Sigmoid colon (tissue), 7 donors: Measurements from ENCODE around the gene HDDC3. TPM values are rescaled to one million over a fixed set of nuclear protein-coding genes. Genes with fewer than 3 reads are reported as not detected.

Experiments used
- DNase-seq: peaks from one replicate; pipeline ENCODE4 v3.0.0-alpha.2; 2019
- H3K27ac ChIP-seq, 4 donors: fragments of 200-600 bp; sonication (generic); one replicate each; pipeline ENCODE4 v1.5.1; 2016 to 2019; ENCODE audit warnings: mild to moderate bottlenecking in 1 of 4
- H3K27me3 ChIP-seq, 3 donors: fragments of 200-600 bp; sonication (generic); one replicate each; pipeline ENCODE4 v1.5.1; 2019; ENCODE audit warnings: mild to moderate bottlenecking in 1 of 3
- H3K36me3 ChIP-seq, 4 donors: fragments of 200-600 bp; sonication (generic); one replicate each; pipeline ENCODE4 v1.5.1; 2016 to 2019
- H3K4me1 ChIP-seq, 4 donors: fragments of 200-600 bp; sonication (generic); one replicate each; pipeline ENCODE4 v1.5.1; 2017 to 2019
- H3K4me3 ChIP-seq, 4 donors: fragments of 200-600 bp; sonication (generic); one replicate each; pipeline ENCODE4 v1.5.1; 2017 to 2019; ENCODE audit warnings: mild to moderate bottlenecking in 2 of 4, moderate library complexity in 1 of 4
- H3K9me3 ChIP-seq, 4 donors: fragments of 200-600 bp in 3 of 4; sonication (generic) in 3 of 4; one replicate each; pipeline versions ENCODE4 v1.5.1 to v1.6.1; 2013 to 2019
- EP300 ChIP-seq, 4 donors: sonication (generic); formaldehyde crosslinking; IDR thresholded peaks; one replicate each; pipeline ENCODE4 v1.6.1; 2017; ENCODE audit warnings: antibody characterized with exemption in 4 of 4
- POLR2A ChIP-seq, 2 donors: fragments of 450-650 bp; IDR thresholded peaks; one replicate each; pipeline ENCODE4 v1.6.1; 2016; ENCODE audit warnings: antibody characterized with exemption in 2 of 2, mild to moderate bottlenecking in 2 of 2, moderate library complexity in 2 of 2
- POLR2AphosphoS5 ChIP-seq, 4 donors: sonication (generic); formaldehyde crosslinking; IDR thresholded peaks; one replicate each; pipeline ENCODE4 v1.6.1; 2017; ENCODE audit warnings: antibody characterized with exemption in 4 of 4
- WGBS, 2 donors: extraction: QIAGEN DNeasy Blood & Tissue Kit; methylation state at CpG; one replicate each; pipeline ENCODE4 v1.1.7; 2013; 5-methylcytosine and 5-hydroxymethylcytosine counted together
- intact Hi-C: fragments of 100-400 bp; cut with DNase I; formaldehyde crosslinking; loops from one replicate; pipeline ENCODE4 v1.15.1; 2023
- polyA plus RNA-seq, 3 donors: library from polyadenylated mRNA; stranded (reverse); fragments of 200-250 nt; gene quantifications; one replicate each; pipeline ENCODE4 v1.2.3, GENCODE V29; 2013
- total RNA-seq, 4 donors: library from RNA; depleted of rRNA; stranded (reverse); fragments of >200 nt; gene quantifications; one replicate each; pipeline ENCODE4 v1.1.0, GENCODE V29; 2016
- TF ChIP-seq, protein P1 (sequence below), 4 experiments: fragments of 450-650 bp in 3 of 4; fragments of 200-600 bp in 1 of 4; IDR thresholded peaks; one replicate each; pipeline ENCODE4 v1.5.1; 2016 to 2019; ENCODE audit warnings: antibody characterized with exemption in 4 of 4, mild to moderate bottlenecking in 3 of 4, moderate library complexity in 2 of 4
- donor health status: healthy with polysubstance abuse.
- donor health status: Bipolar disorder and iron deficiency.
- donor health status: healthy.

HDDC3 gene
- total and polyA plus RNA-seq, 7 donors, result 5.2 to 27.0 (median 10.7) TPM

DNA sequence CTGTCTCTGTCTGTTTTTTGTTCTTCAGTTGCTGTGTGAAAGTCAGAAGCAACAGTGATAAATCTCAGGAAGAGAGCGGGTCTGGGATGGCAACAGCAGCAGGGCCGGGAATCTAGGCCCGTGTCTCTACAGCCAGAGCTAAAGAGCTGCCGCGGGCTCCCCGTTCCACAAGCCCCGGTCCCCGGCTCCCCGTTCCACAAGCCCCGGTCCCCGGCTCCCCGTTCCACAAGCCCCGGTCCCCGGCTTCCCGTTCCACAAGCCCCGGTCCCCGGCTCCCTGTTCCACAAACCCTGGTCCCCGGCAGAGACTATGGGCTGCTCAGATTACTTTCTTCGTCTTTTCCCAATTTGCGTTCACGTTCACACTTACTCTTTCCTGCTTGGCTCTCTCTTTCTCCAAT lies 41.9 kb upstream of the HDDC3 start:
- TF ChIP-seq, protein P1, sequence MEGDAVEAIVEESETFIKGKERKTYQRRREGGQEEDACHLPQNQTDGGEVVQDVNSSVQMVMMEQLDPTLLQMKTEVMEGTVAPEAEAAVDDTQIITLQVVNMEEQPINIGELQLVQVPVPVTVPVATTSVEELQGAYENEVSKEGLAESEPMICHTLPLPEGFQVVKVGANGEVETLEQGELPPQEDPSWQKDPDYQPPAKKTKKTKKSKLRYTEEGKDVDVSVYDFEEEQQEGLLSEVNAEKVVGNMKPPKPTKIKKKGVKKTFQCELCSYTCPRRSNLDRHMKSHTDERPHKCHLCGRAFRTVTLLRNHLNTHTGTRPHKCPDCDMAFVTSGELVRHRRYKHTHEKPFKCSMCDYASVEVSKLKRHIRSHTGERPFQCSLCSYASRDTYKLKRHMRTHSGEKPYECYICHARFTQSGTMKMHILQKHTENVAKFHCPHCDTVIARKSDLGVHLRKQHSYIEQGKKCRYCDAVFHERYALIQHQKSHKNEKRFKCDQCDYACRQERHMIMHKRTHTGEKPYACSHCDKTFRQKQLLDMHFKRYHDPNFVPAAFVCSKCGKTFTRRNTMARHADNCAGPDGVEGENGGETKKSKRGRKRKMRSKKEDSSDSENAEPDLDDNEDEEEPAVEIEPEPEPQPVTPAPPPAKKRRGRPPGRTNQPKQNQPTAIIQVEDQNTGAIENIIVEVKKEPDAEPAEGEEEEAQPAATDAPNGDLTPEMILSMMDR (IDR thresholded peaks at IDR 0.05), result no peak
- TF ChIP-seq POLR2A (IDR thresholded peaks at IDR 0.05), result no peak
- no peaks in the 10 kb centered on the region for H3K27me3 ChIP-seq
- H3K4me1 ChIP-seq, result no peaks in the 10 kb centered on the region
- no peak overlapping the region for H3K4me3 ChIP-seq
- DNase-seq, result no peak
- peaks cover 0 to 5% (median 0%) of the 10 kb centered on the region in 4 donors for H3K36me3 ChIP-seq
- WGBS, 2 donors, result 97% methylated on average over 21 of the region's 21 CpGs
- no peak overlapping the region for H3K27ac ChIP-seq
- H3K9me3 ChIP-seq, result no peaks in the 10 kb centered on the region
- intact Hi-C loops, result no loop called here

DNA sequence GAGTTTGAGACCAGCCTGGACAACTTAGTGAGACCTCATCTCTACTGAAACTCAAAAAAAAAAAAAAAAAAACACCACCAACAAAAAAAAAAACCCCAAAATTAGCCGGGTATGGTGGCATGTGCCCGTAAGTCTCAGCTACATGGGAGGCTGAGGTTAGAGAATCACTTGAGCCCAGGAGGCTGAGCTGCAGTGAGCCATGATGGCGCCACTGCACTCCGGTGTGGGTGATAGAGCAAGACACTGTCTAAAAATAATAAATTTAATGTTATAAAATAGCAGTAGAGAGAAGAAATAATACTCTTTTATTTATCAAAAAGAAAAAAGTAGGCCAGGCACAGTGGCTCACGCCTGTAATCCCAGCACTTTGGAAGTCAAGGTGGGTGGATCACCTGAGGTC lies 39.8 kb upstream of the HDDC3 start:
- Histone ChIP-seq H3K4me1 (no peaks in the 10 kb centered on the region), H3K4me3 (no peak overlapping the region), H3K27ac (no peak overlapping the region), H3K36me3 (peaks cover 0 to 12% (median 0%) of the 10 kb centered on the region in 4 donors), H3K9me3 (no peaks in the 10 kb centered on the region), H3K27me3 (no peaks in the 10 kb centered on the region)
- DNase-seq, result no peak
- 96 to 97% methylated on average over 5 of the region's 5 CpGs for WGBS, 2 donors
- intact Hi-C loops, result no loop called here
- TF ChIP-seq POLR2A (IDR thresholded peaks at IDR 0.05) (no peak), EP300 (IDR thresholded peaks at IDR 0.05) (no peak), POLR2AphosphoS5 (IDR thresholded peaks at IDR 0.05) (no peak)
- TF ChIP-seq, protein P1 (IDR thresholded peaks at IDR 0.05), result no peak

DNA sequence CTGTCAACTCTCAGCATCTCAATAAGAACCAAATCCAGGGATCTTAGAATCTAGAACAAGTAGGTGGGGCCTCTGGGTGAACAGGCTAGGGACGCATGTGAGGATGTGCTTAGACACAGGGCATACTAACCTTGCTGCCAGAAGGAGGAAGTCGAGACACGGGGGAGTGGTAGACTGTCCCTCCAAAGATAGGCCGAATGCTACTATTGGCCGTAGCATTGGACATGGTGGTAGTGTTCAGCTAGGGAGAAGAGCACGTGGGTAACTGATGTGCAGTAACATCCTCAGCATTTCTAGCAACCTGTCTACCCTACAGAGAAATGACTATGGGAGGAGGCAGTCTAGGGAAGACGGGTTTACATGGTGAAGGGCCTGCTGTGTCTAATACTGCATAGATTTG lies 37.9 kb upstream of the HDDC3 start:
- H3K4me3 ChIP-seq, result no peak overlapping the region
- no peaks in the 10 kb centered on the region for H3K9me3 ChIP-seq
- H3K4me1 ChIP-seq, result no peaks in the 10 kb centered on the region
- no peak for DNase-seq
- intact Hi-C loops, result no loop called here
- H3K27ac ChIP-seq, result no peak overlapping the region
- 95 to 96% methylated on average over 7 of the region's 7 CpGs for WGBS, 2 donors
- TF ChIP-seq, protein P1 (IDR thresholded peaks at IDR 0.05), result no peak
- TF ChIP-seq POLR2A (IDR thresholded peaks at IDR 0.05) (no peak), POLR2AphosphoS5 (IDR thresholded peaks at IDR 0.05) (no peak), EP300 (IDR thresholded peaks at IDR 0.05) (no peak)
- no peaks in the 10 kb centered on the region for H3K27me3 ChIP-seq
- peaks cover 0 to 31% (median 4%) of the 10 kb centered on the region in 4 donors for H3K36me3 ChIP-seq

DNA sequence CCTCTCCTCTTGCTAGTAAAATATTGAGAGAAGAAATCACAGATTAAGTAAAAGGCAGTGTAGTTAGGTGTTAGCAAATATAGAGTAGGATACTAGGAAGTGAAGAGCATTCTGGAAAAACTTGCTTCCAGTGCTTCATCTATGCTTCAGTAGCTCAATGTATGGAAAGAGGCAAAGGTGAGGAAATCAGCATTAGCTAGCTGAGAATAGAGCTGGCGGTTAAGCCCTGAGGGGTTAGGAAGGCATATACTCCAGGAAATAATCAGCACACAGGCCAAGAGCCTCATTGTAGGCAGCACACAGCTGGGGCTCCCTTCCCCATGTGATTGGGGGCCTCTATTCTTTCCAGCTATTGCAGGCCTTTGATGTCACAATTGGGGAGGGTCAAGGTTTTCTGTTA lies 36.1 kb upstream of the HDDC3 start:
- Histone ChIP-seq H3K27ac (no peak overlapping the region), H3K4me3 (no peak overlapping the region), H3K4me1 (no peaks in the 10 kb centered on the region), H3K27me3 (no peaks in the 10 kb centered on the region), H3K9me3 (no peaks in the 10 kb centered on the region), H3K36me3 (peaks cover 0 to 35% (median 7%) of the 10 kb centered on the region in 4 donors)
- TF ChIP-seq POLR2AphosphoS5 (IDR thresholded peaks at IDR 0.05), result no peak
- TF ChIP-seq, protein P1 (IDR thresholded peaks at IDR 0.05), result no peak
- no peak for TF ChIP-seq EP300 (IDR thresholded peaks at IDR 0.05)
- TF ChIP-seq POLR2A (IDR thresholded peaks at IDR 0.05), result no peak
- DNase-seq, result no peak
- intact Hi-C loops, result no loop called here
- WGBS, 2 donors, result 100% methylated on average over 1 of the region's 1 CpG

- Histone ChIP-seq H3K9me3 (no peaks in the 10 kb centered on the region), H3K4me3 (no peak overlapping the region), H3K27me3 (no peaks in the 10 kb centered on the region), H3K4me1 (no peaks in the 10 kb centered on the region), H3K27ac (no peak overlapping the region), H3K36me3 (peaks cover 0 to 47% (median 9%) of the 10 kb centered on the region in 4 donors)
- TF ChIP-seq POLR2A (IDR thresholded peaks at IDR 0.05) (no peak), POLR2AphosphoS5 (IDR thresholded peaks at IDR 0.05) (no peak), EP300 (IDR thresholded peaks at IDR 0.05) (no peak)
- TF ChIP-seq, protein P1 (IDR thresholded peaks at IDR 0.05), result no peak
- 87 to 96% methylated on average over 5 of the region's 5 CpGs for WGBS, 2 donors
- no peak for DNase-seq
- intact Hi-C loops, result no loop called here
Observed at GRCh38 chr15:90967206-90967605, 34.9 kb upstream of the HDDC3 start.
